Measurements from ENCODE around the gene ERP27. TPM values are rescaled to one million over a fixed set of nuclear protein-coding genes. Genes with fewer than 3 reads are reported as not detected.

Gene ERP27
- polyA plus RNA-seq, 1 of the 3 experiments (the other 2 are of a cell fraction): 0.64 TPM

GRCh38 chr12:14953752-14954151 lies 15.4 kb upstream of the ERP27 start (continued):
- TF ChIP-seq NFIC (IDR thresholded peaks at IDR 0.05; ENCODE audit: borderline replicate concordance) (no peak), MEF2A (IDR thresholded peaks at IDR 0.05; ENCODE audit: borderline replicate concordance, low read depth) (no peak), GATA2 (CRISPR knock-in tag; IDR thresholded peaks at IDR 0.05) (no peak), IRF3 (IDR thresholded peaks at IDR 0.05; ENCODE audit: low read depth, low read length) (no peak), JUND (IDR thresholded peaks at IDR 0.05) (no peak), EP300 (IDR thresholded peaks at IDR 0.05; ENCODE audit: borderline replicate concordance in 1 of 2, low read depth in 1 of 2, low read length in 1 of 2) (no peak), MAX (IDR thresholded peaks at IDR 0.05; ENCODE audit: low read depth) (no peak), RXRA (IDR thresholded peaks at IDR 0.05; ENCODE audit: borderline replicate concordance, low read depth) (no peak), ZBTB33 (IDR thresholded peaks at IDR 0.05; ENCODE audit: borderline replicate concordance, low read depth) (no peak), TCF12 (IDR thresholded peaks at IDR 0.05) (no peak), TEAD4 (IDR thresholded peaks at IDR 0.05; ENCODE audit: borderline replicate concordance, insufficient read depth) (no peak), EZH2phosphoT487 (IDR thresholded peaks at IDR 0.05; ENCODE audit: borderline replicate concordance, low read depth) (no peak)

- Histone ChIP-seq H3K9me3 (no peaks in the 10 kb centered on the region), H3F3A (replicated peaks; ENCODE audit: insufficient read depth) (peaks cover 33% of the 10 kb centered on the region), H4K20me1 (ENCODE audit: insufficient read depth) (no peaks in the 10 kb centered on the region), H3K4me1 (ENCODE audit: control insufficient read depth in 1 of 2, insufficient read depth in 2 of 2, low read depth in 1 of 2, low read length in 1 of 2) (peaks cover 7 to 69% of the 10 kb centered on the region in 2 experiments), H3K27ac (ENCODE audit: low read depth in 2 of 2, low read length in 1 of 2) (peak overlapping the region; percentile 68 to 99), H3K27me3 (ENCODE audit: insufficient read depth) (no peaks in the 10 kb centered on the region), H3K4me3 (ENCODE audit: low read depth in 2 of 2, low read length in 1 of 2) (peak overlapping the region in 1 of 2 experiments; percentile 17; a peak in 1 of 4 replicates), H2AFZ (ENCODE audit: low read depth) (no peak overlapping the region), H3K9ac (peak overlapping the region; percentile 64), H3K79me2 (ENCODE audit: insufficient read depth) (peaks cover 86% of the 10 kb centered on the region), H3K4me2 (peak overlapping the region; percentile 59), H3K36me3 (replicated peaks in 1 of 2; ENCODE audit: control insufficient read depth in 1 of 2, insufficient read depth in 2 of 2, low read length in 1 of 2) (peaks cover 4 to 28% of the 10 kb centered on the region in 2 experiments), H3K9me2 (no peaks in the 10 kb centered on the region)
- ChIA-PET POLR2A (no interaction called here), CTCF (interaction anchor here (1.0 kb wide), 1 partner anchor 50 kb away, joined by 3 read pairs; no protein-coding TSS in a partner anchor)
- no peak for DNase-seq
- 21% methylated on average over 7 of the region's 7 CpGs for WGBS (ENCODE audit: low lambda C conversion rate)
- TF ChIP-seq TCF12 (IDR thresholded peaks at IDR 0.05) (peak; percentile 28; the same call in 1 of the 2 replicates), EZH2phosphoT487 (IDR thresholded peaks at IDR 0.05; ENCODE audit: borderline replicate concordance, low read depth) (no peak), RCOR1 (IDR thresholded peaks at IDR 0.05; ENCODE audit: low read length) (no peak), RAD21 (IDR thresholded peaks at IDR 0.05; ENCODE audit: low read length) (no peak), RXRA (IDR thresholded peaks at IDR 0.05; ENCODE audit: borderline replicate concordance, low read depth) (no peak; the same call in 1 of the 2 replicates), SMC3 (IDR thresholded peaks at IDR 0.05; ENCODE audit: low read depth, low read length) (no peak), SIN3A (IDR thresholded peaks at IDR 0.05; ENCODE audit: borderline replicate concordance, low read depth, low read length) (no peak), IRF3 (IDR thresholded peaks at IDR 0.05; ENCODE audit: low read depth, low read length) (no peak), NRF1 (IDR thresholded peaks at IDR 0.05; ENCODE audit: low read depth, low read length) (no peak), CTCF (IDR thresholded peaks at IDR 0.05) (no peak), EP300 (IDR thresholded peaks at IDR 0.05; ENCODE audit: borderline replicate concordance in 1 of 2, low read depth in 1 of 2, low read length in 1 of 2) (peak in 1 of 2 experiments; percentile 14; a peak in 1 of 4 replicates), CHD2 (IDR thresholded peaks at IDR 0.05; ENCODE audit: low read length, partially characterized antibody) (no peak), MXI1 (IDR thresholded peaks at IDR 0.05; ENCODE audit: low read depth, low read length) (no peak), TEAD4 (IDR thresholded peaks at IDR 0.05; ENCODE audit: borderline replicate concordance, insufficient read depth) (no peak), FOXJ3 (CRISPR knock-in tag; IDR thresholded peaks at IDR 0.05) (no peak), USF1 (IDR thresholded peaks at IDR 0.05; ENCODE audit: borderline replicate concordance, low read depth) (no peak), POLR2AphosphoS5 (IDR thresholded peaks at IDR 0.05; ENCODE audit: low read depth, low read length) (no peak), FOXM1 (IDR thresholded peaks at IDR 0.05; ENCODE audit: low read depth) (no peak), GATA2 (CRISPR knock-in tag; IDR thresholded peaks at IDR 0.05) (no peak)
Observed at GRCh38 chr12:14952299-14952921, 14.1 kb upstream of the ERP27 start.
